K562 (cell line): Measurements from ENCODE around the gene TIMM44. TPM values are rescaled to one million over a fixed set of nuclear protein-coding genes. Genes with fewer than 3 reads are reported as not detected.

Experiments
- DDX20 ChIP-seq: fragments of 450-650 bp; IDR thresholded peaks from 2 replicates; pipeline ENCODE4 v1.6.1; 2016; ENCODE audit warnings: missing genetic modification characterization, low read depth, mild to moderate bottlenecking, missing compliant biosample characterization, moderate library complexity
- EGR1 ChIP-seq: fragments of 450-650 bp; conservative IDR thresholded peaks from 2 replicates; pipeline ENCODE4 v1.6.1; 2017; ENCODE audit warnings: mild to moderate bottlenecking
- FUS ChIP-seq: fragments of 200-400 bp; formaldehyde crosslinking; optimal IDR thresholded peaks from 2 replicates; pipeline ENCODE3; 2017; ENCODE audit warnings: low read depth, low read length
- HNRNPL ChIP-seq: fragments of 200-400 bp; formaldehyde crosslinking; IDR thresholded peaks from 2 replicates; pipeline ENCODE4 v1.6.1; 2017; ENCODE audit warnings: low read depth, mild to moderate bottlenecking, low read length
- KHSRP ChIP-seq: fragments of 450-650 bp; IDR thresholded peaks from 2 replicates; pipeline ENCODE4 v1.6.1; 2017
- MAFF ChIP-seq: IDR thresholded peaks from 2 replicates; pipeline ENCODE4 v1.6.1; 2012; ENCODE audit warnings: low read length, improper control_type of control experiment
- VEZF1 ChIP-seq: fragments of 200-800 bp; sonication (Bioruptor generic); IDR thresholded peaks from 2 replicates; pipeline ENCODE4 v1.6.1; 2017; ENCODE audit warnings: missing genetic modification characterization, missing compliant biosample characterization
- ZBTB1 ChIP-seq: sonication (generic); formaldehyde crosslinking; IDR thresholded peaks from 2 replicates; pipeline ENCODE4 v1.8.1; 2023; ENCODE audit warnings: missing genetic modification reagents, low read depth, mild to moderate bottlenecking, borderline replicate concordance
- ZBTB40 ChIP-seq, 2 experiments: fragments of 450-650 bp in 1 of 2; sonication (generic) in 1 of 2; formaldehyde crosslinking in 1 of 2; IDR thresholded peaks; 2 replicates each; pipeline versions ENCODE4 v1.7.1 to v1.9.0; 2016 to 2022; ENCODE audit warnings: inconsistent platforms in 1 of 2, mild to moderate bottlenecking in 1 of 2, missing genetic modification reagents in 1 of 2
- ZFX ChIP-seq: sonication (generic); formaldehyde crosslinking; IDR thresholded peaks from 2 replicates; pipeline ENCODE4 v1.8.0; 2022; ENCODE audit warnings: mild to moderate bottlenecking, missing genetic modification reagents, moderate library complexity
- ZNF445 ChIP-seq: fragments of 250-450 bp; sonication (Bioruptor Pico); IDR thresholded peaks from 2 replicates; pipeline ENCODE4 v1.4.0; 2020; ENCODE audit warnings: low read depth, mild to moderate bottlenecking, moderate library complexity
- ZSCAN29 ChIP-seq: fragments of 450-650 bp; IDR thresholded peaks from 2 replicates; pipeline ENCODE4 v1.6.1; 2017
- ZZZ3 ChIP-seq: fragments of 450-650 bp; IDR thresholded peaks from 2 replicates; pipeline ENCODE4 v1.6.1; 2016; ENCODE audit warnings: antibody characterized with exemption, mild to moderate bottlenecking, moderate library complexity
- polyA plus RNA-seq, 8 experiments: library from polyadenylated mRNA; depleted of rRNA in 4 of 8; stranded (reverse) in 5 of 8; unstranded in 3 of 8; fragments of >200 nt; fragmentation: Nextera tagmentation in 2 of 8; fragmentation: Illumina TruSeq in 1 of 8; extraction: Ambion mirVana in 2 of 8; extraction: Trizol in 1 of 8; gene quantifications; 2 replicates each; pipeline versions ENCODE4 v1.2.1 to v1.2.3, GENCODE V29; 2011 to 2014; ENCODE audit warnings: inconsistent platforms in 1 of 8, missing spikeins in 1 of 8
- total RNA-seq, 7 experiments: library from RNA; depleted of rRNA in 6 of 7; stranded (reverse); fragments of >200 nt in 6 of 7; fragmentation: Illumina TruSeq in 2 of 7; extraction: Trizol in 2 of 7; gene quantifications; 2 replicates each; pipeline versions ENCODE4 v1.2.1 to v1.2.3, GENCODE V29; 2011 to 2021; ENCODE audit warnings: low replicate concordance in 1 of 7
- TF ChIP-seq, protein P1 (sequence below): fragments of 450-650 bp; formaldehyde crosslinking; IDR thresholded peaks from 2 replicates; pipeline ENCODE4 v1.4.0; 2020; ENCODE audit warnings: mild to moderate bottlenecking, mixed read lengths
- TF ChIP-seq, protein P2 (sequence below): fragments of 450-650 bp; formaldehyde crosslinking; IDR thresholded peaks from 2 replicates; pipeline ENCODE4 v1.4.0; 2020; ENCODE audit warnings: mild to moderate bottlenecking

The TIMM44 gene
- total and polyA plus RNA-seq, 9 of the 15 experiments (the other 6 are each of a cell fraction or from before 2014, with no cell fraction given) = 10.3 to 231 (median 89.3) TPM

DNA sequence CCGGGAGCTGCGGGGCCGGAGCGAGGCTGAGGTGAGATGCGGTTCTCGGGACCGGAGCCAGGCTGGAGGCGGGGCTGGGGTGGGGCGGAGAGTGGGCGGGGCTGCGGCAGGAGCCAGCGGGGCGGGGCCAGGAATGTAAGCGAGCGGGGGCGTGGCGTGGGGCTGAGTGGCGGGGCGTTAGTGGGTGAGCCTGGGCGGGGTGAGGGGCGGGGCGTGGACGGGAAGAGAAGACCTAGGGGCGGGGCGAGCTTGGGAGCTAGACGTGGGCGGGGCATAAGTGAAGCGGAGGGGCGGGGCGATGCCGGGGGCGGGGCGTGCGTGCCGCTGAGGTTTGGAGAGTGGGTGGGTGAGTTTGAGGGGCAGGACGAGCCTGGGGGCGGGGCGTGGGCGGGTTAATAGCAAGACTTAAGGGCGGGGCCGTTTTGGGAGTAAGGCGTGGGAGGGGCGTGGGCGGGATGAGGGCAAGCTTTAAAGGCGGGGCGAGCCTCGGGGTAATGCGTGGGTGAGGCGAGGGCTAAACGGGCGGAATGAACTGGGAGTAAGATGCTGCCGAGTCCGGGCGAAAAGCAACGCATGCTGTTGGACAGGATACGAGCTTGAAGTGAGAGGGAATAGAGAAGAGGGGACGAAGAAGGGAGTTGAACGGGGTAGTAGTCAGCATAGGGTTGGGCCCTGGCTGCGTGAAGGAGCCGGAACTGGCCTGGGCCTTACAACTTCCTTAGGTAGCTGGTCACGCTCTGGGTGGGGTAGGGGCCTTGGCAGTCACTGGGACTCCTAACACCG is 22.8 kb downstream of the TIMM44 start (continued):
- TF ChIP-seq ZSCAN29 (no peak), FUS (no peak), ZBTB1 (CRISPR knock-in tag) (no peak), HNRNPL (no peak), ZBTB40 (IDR thresholded peaks at IDR 0.05) (peak; percentile 65), ZBTB40 (CRISPR knock-in tag; IDR thresholded peaks at IDR 0.05) (no peak), ZNF445 (CRISPR knock-in tag) (no peak), ZFX (peak; percentile 67), MAFF (no peak), VEZF1 (CRISPR knock-in tag) (peak; percentile 77), DDX20 (no peak), KHSRP (no peak), ZZZ3 (no peak), EGR1 (peak; percentile 100)
- TF ChIP-seq, protein P1, sequence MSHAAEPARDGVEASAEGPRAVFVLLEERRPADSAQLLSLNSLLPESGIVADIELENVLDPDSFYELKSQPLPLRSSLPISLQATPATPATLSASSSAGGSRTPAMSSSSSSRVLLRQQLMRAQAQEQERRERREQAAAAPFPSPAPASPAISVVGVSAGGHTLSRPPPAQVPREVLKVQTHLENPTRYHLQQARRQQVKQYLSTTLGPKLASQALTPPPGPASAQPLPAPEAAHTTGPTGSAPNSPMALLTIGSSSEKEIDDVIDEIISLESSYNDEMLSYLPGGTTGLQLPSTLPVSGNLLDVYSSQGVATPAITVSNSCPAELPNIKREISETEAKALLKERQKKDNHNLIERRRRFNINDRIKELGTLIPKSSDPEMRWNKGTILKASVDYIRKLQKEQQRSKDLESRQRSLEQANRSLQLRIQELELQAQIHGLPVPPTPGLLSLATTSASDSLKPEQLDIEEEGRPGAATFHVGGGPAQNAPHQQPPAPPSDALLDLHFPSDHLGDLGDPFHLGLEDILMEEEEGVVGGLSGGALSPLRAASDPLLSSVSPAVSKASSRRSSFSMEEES = no peak
- TF ChIP-seq, protein P2, sequence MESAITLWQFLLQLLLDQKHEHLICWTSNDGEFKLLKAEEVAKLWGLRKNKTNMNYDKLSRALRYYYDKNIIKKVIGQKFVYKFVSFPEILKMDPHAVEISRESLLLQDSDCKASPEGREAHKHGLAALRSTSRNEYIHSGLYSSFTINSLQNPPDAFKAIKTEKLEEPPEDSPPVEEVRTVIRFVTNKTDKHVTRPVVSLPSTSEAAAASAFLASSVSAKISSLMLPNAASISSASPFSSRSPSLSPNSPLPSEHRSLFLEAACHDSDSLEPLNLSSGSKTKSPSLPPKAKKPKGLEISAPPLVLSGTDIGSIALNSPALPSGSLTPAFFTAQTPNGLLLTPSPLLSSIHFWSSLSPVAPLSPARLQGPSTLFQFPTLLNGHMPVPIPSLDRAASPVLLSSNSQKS (CRISPR knock-in tag) = no peak
